ENCODE results near the gene GPD1. TPM values are rescaled to one million over a fixed set of nuclear protein-coding genes. Genes with fewer than 3 reads are reported as not detected.

The GPD1 gene
- total RNA-seq, 1 donor from 2014 or later: 65.3 TPM

DNA sequence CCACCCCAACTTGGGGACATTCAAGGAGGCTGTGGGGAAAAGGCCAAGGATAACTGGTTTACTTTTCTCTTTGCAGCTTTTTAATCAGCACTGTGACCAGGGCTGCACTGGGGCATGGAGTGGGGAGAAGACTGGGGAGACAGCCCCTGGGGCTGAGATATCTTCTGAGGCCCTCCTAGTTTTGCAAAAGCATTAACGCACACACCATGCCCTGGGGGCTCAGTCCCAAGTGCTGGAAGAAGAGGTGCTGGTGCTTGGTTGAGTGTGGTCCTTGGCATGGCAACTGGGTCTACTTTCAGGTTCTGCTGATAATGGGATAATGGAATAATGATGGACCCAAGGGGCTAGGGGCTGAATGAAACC, 28.0 kb upstream of the GPD1 start:
- intact Hi-C loops (cut with DNase I): loop anchor here (10.0 kb wide), 2 partner anchors 211 to 239 kb away; no protein-coding TSS in a partner anchor
- DNase-seq (ENCODE audit: extremely low spot score in 2 of 2): no peak
- Histone ChIP-seq H3K4me1 (peaks cover 9% of the 10 kb centered on the region), H3K27me3 (no peaks in the 10 kb centered on the region), H3K4me3 (no peak overlapping the region), H3K9me3 (no peaks in the 10 kb centered on the region), H3K36me3 (no peaks in the 10 kb centered on the region), H3K27ac (no peak overlapping the region)
- TF ChIP-seq POLR2AphosphoS5 (IDR thresholded peaks at IDR 0.05; ENCODE audit: insufficient read depth in 1 of 2, low read depth in 1 of 2): no peak
- TF ChIP-seq POLR2A (IDR thresholded peaks at IDR 0.05): no peak
- TF ChIP-seq, protein P1, sequence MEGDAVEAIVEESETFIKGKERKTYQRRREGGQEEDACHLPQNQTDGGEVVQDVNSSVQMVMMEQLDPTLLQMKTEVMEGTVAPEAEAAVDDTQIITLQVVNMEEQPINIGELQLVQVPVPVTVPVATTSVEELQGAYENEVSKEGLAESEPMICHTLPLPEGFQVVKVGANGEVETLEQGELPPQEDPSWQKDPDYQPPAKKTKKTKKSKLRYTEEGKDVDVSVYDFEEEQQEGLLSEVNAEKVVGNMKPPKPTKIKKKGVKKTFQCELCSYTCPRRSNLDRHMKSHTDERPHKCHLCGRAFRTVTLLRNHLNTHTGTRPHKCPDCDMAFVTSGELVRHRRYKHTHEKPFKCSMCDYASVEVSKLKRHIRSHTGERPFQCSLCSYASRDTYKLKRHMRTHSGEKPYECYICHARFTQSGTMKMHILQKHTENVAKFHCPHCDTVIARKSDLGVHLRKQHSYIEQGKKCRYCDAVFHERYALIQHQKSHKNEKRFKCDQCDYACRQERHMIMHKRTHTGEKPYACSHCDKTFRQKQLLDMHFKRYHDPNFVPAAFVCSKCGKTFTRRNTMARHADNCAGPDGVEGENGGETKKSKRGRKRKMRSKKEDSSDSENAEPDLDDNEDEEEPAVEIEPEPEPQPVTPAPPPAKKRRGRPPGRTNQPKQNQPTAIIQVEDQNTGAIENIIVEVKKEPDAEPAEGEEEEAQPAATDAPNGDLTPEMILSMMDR (IDR thresholded peaks at IDR 0.05): no peak

- TF ChIP-seq POLR2AphosphoS5 (IDR thresholded peaks at IDR 0.05; ENCODE audit: insufficient read depth in 1 of 2, low read depth in 1 of 2) (no peak), POLR2A (IDR thresholded peaks at IDR 0.05) (no peak)
- H3K4me3 ChIP-seq: no peak overlapping the region
- H3K27me3 ChIP-seq: no peaks in the 10 kb centered on the region
- H3K9me3 ChIP-seq: no peaks in the 10 kb centered on the region
- no peak overlapping the region for H3K27ac ChIP-seq
- no peaks in the 10 kb centered on the region for H3K36me3 ChIP-seq
- intact Hi-C loops (cut with DNase I): loop anchor here (10.0 kb wide), 2 partner anchors 212 to 238 kb away; no protein-coding TSS in a partner anchor
- no peak for DNase-seq (ENCODE audit: extremely low spot score in 2 of 2)
- peaks cover 16% of the 10 kb centered on the region for H3K4me1 ChIP-seq
These were observed 26.7 kb upstream of the GPD1 start for GRCh38 chr12:50077099-50077498.

DNA sequence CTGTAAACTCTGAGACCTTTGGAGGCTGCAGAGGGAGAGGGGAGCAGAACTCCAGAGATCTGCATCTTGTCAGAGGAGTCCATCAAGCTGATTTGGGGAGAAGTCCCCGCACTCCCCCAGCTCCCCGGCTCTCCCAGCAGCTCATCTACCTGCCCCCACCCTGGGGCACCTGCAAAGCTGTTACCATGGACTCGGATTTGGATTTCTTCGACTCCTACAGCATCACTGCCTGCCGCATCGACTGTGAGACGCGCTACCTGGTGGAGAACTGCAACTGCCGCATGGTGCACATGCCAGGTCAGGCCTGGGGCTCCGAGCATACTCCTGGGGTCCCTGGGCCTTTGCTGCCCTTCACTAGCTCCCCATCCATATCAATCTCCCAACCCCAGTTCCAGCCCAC, 25.5 kb upstream of the GPD1 start:
- Histone ChIP-seq H3K27me3 (no peaks in the 10 kb centered on the region), H3K4me3 (no peak overlapping the region), H3K36me3 (no peaks in the 10 kb centered on the region), H3K27ac (no peak overlapping the region), H3K9me3 (no peaks in the 10 kb centered on the region), H3K4me1 (peaks cover 16% of the 10 kb centered on the region)
- no peak for TF ChIP-seq POLR2AphosphoS5 (IDR thresholded peaks at IDR 0.05; ENCODE audit: insufficient read depth in 1 of 2, low read depth in 1 of 2)
- TF ChIP-seq POLR2A (IDR thresholded peaks at IDR 0.05): no peak
- TF ChIP-seq, protein P1 (IDR thresholded peaks at IDR 0.05): no peak
- DNase-seq (ENCODE audit: extremely low spot score in 2 of 2): no peak
- intact Hi-C loops (cut with DNase I): loop anchor here (10.0 kb wide), 2 partner anchors 213 to 237 kb away; no protein-coding TSS in a partner anchor

GRCh38 chr12:50079771-50080170, 24.0 kb upstream of the GPD1 start:
- H3K36me3 ChIP-seq: no peaks in the 10 kb centered on the region

GRCh38 chr12:50081096-50081808, 22.6 kb upstream of the GPD1 start:
- Histone ChIP-seq H3K36me3 (no peaks in the 10 kb centered on the region), H3K27me3 (no peaks in the 10 kb centered on the region), H3K9me3 (no peaks in the 10 kb centered on the region), H3K27ac (no peak overlapping the region), H3K4me1 (peaks cover 29% of the 10 kb centered on the region), H3K4me3 (peak overlapping the region in 1 of 2 donors; percentile 11)
- TF ChIP-seq POLR2A (IDR thresholded peaks at IDR 0.05): no peak
- TF ChIP-seq, protein P1 (IDR thresholded peaks at IDR 0.05): no peak
- no peak for DNase-seq (ENCODE audit: extremely low spot score in 2 of 2)
- intact Hi-C loops (cut with DNase I): no loop called here

More at GRCh38 chr12:50079771-50080170, 24.0 kb upstream of the GPD1 start:
- Histone ChIP-seq H3K27ac (no peak overlapping the region), H3K4me1 (peaks cover 25% of the 10 kb centered on the region), H3K4me3 (no peak overlapping the region), H3K9me3 (no peaks in the 10 kb centered on the region), H3K27me3 (no peaks in the 10 kb centered on the region)
- TF ChIP-seq POLR2A (IDR thresholded peaks at IDR 0.05): no peak
- TF ChIP-seq POLR2AphosphoS5 (IDR thresholded peaks at IDR 0.05; ENCODE audit: insufficient read depth in 1 of 2, low read depth in 1 of 2): no peak
- TF ChIP-seq, protein P1 (IDR thresholded peaks at IDR 0.05): no peak
- DNase-seq (ENCODE audit: extremely low spot score in 2 of 2): no peak
- intact Hi-C loops (cut with DNase I): loop anchor here (10.0 kb wide), 2 partner anchors 215 to 235 kb away; no protein-coding TSS in a partner anchor
